GM21360 (cell line): ENCODE measurements around the gene KLF6.

ENCODE experiments used
- ATAC-seq: cut with Tn5 transposase; IDR thresholded peaks from one replicate; pipeline ENCODE4 v1.9.1; 2021; ENCODE audit warnings: mild to moderate bottlenecking, moderate library complexity; ENCODE audit not compliant: unreplicated experiment

Gene KLF6

GRCh38 chr10:3758491-3758970, 26.5 kb downstream of the KLF6 start:
- ATAC-seq = no peak

DNA sequence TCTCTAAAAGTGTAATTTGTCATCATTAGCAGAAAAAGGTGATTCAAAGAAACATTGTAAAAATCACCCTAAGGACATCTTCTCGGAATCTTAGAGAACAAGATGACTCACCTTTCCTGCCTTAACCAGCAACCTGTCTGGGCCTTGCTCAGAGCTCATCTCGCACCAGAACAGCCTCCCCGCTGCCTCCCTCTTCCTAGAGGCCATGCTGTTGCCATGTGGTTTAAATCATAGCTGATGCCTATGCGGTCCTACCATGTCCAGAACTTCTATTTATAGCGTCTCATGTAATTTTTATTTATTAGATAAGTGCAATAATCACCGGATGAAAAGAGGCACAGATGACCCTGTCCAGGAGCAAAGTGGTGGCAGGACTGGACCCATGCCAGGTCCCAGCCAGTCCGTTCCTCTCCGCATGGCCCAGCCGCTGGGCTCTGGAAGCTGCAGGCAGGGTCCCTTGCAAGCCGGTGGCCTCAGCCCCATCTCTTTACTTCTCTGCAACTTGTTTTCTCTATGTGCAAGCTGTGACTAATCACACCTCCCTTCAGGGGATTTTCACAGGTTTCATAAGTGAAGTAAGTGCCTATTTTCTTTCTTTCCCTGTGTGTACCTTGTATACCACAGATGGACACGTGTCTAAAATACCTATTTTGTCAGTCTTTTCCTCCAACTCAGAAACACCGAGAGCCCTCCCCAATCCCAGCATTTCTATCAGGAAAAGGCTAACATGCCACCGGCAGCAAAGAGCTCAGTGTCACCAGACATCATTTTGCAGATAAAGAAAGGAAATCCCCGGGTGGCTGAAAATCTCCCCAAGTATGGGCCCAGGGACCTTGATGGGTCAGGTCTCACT, 27.1 kb downstream of the KLF6 start:
- peak; percentile 75 for ATAC-seq

GRCh38 chr10:3757250-3757637, 27.8 kb downstream of the KLF6 start:
- ATAC-seq = no peak

DNA sequence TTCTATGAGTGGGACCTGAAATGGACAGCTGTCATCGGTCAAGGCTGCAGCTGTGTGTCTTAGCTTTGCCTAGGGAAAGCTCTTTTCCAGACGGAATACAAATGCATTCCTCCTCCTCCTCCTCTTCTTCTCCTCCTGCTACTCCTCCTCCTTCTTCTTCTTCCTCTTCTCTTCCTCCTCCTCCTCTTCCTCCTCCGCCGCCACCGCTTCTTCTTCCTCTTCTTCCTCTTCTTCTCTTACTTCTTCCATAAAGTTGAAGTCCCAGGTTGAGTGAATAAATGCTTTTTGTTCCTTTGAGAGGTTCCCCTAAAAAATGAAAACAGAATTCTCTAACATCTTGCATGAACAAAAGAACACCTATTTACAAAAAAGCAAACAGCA, 28.7 kb downstream of the KLF6 start:
- no peak for ATAC-seq

GRCh38 chr10:3755440-3756359, 29.3 kb downstream of the KLF6 start:
- no peak for ATAC-seq

DNA sequence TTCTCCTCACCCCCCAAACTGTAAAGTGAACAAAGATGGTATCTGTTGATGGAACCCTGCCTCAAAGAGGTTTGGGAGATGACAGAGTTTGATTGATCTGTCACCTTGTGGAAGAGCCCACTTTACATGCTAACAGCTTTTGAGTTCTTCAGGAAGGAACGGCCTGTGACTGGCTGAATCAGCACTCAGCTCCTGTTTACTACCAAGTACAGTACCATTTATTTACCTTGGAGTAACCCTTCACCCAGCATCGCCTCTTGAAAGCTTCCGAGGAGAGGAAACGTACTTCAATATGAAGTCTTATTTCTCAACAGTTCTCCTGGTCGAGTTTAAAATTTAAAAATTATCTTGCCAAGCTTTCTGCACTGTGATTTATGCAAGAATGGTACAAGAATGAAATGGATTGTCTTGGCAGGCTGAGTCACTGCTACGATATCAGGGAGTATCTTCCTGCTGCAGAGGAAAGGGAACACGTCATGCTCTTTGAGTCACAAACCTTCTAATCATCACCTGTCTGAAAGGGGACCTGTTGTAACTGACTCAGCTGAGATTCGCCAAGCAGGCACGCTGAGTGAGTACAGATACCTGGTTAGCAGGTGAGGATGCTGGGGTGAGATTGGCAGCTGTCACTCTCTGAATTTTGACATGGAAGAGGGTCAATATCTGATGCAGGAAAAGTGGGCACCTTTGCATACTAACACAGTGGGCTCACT, 30.1 kb downstream of the KLF6 start:
- no peak for ATAC-seq

- no peak for ATAC-seq
Measured at GRCh38 chr10:3750854-3751253, 34.2 kb downstream of the KLF6 start.

- no peak for ATAC-seq
Measured at GRCh38 chr10:3750006-3750816, 34.8 kb downstream of the KLF6 start.

DNA sequence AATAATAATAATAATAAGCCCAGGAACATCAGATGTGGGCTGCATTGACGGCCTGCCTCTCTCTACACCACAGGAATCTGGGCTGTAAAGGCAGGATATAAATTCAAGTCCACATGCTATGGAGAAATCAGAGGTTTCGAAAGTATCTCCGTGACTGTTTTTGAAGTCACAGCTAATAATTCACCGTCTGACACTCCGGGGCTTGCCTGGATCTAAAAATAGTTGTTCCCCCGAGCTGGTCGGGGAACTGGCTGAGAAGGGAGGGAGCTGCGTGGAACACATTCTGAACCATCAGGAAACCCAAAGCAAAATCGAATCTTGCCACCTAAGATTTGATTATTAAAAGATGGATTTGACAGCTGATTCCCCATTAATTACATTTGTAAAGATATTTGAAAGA, 35.4 kb downstream of the KLF6 start:
- ATAC-seq = no peak

- no peak for ATAC-seq
Measured at GRCh38 chr10:3749011-3749410, 36.0 kb downstream of the KLF6 start.

DNA sequence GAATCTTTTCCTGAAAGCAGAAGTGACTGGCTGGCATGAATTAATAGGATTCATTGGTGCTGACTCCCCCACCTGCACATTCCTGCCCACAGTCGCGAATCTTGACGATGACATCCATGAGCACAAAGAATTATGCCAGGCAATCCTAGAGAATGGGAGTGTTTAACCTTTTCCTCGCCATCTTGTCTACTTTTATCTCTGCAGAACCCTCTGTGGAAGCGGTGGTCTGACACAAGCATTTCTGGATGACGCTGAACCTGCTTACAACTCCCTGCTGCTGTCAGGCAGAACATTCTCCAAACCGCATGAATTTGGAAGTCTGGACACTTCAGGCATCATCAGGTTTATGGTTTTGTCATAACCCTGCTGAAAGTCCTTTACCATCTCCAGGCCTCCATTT, 36.5 kb downstream of the KLF6 start:
- ATAC-seq = no peak

DNA sequence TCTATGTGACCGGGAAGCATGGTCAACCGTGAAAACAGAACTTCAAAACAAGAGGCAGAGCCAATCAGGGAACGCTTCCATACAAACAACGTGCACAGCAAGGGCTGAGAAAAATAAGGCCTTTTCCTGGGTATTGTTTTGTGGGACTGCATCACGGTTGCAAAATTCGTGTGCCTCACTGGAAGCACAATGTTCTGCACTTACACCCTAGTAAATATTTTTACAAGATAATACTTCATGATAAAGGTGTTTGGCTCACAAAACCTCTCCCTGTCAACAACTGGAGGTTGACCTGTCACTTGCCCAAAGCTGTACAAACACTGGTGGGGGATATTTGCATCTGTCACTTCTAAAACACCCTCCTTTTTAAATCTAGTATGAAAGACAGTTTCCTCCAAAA, 37.0 kb downstream of the KLF6 start:
- no peak for ATAC-seq

- ATAC-seq = no peak
Measured at GRCh38 chr10:3747248-3747960, 37.6 kb downstream of the KLF6 start.

- ATAC-seq = no peak
Measured at GRCh38 chr10:3746634-3747033, 38.4 kb downstream of the KLF6 start.

GRCh38 chr10:3745521-3745920, 39.5 kb downstream of the KLF6 start:
- ATAC-seq = no peak

DNA sequence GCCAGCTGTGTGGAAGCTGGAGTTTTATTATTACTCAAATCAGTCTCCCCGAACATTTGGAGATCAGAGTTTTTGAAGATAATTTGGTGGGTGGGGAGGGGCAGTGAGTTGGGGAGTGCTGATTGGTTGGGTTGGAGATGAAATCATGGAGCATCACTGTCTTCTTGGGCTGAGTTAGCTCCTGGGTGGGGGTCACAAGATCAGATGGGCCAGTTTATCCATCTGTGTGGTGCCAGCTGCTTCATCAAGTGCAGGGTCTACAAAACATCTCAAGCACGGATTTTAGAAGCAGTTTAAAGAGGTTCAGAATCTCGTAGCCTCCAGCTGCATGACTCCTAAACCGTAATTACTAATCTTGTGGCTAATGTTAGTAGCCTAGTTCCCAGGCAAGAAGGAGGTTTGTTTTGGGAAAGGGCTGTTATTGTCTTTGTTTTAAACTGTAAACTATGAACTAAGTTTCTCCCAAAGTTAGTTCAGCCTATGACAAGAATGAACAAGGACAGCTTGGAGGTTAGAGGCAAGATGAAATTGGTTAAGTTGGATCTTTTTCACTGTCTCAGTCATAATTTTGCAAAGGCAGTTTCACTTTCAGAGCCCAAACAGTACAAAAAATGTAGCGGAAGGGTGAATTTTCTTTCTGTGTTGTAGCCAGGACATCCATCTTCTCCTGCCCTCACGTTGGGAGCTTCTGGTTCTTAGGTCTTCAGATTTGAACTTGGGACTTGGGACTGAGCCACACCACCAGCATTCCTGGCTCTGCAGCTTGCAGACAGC, 43.1 kb downstream of the KLF6 start:
- no peak for ATAC-seq

GRCh38 chr10:3740157-3740871, 44.7 kb downstream of the KLF6 start:
- no peak for ATAC-seq

DNA sequence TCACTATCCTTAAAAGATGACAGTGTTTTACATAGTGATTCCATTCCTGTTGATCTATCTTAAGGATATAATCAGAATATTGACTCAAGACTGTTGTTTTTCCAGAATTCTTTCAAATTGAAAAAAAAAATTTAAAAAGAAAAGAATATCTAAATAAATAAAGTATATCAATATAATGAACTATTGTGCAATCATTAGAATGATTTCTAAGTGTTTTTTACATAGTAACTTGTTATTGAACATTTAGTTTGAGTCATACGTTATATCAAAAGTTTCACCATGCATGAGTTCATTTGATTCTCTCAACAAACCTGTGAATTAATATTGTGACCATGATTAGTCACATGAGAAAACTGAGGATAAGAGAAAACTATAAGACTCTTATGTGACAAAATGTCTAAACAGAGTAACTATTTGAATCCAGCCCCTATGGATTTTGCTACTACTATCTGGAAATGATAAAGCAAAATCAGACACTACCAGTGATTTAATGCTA, 46.1 kb downstream of the KLF6 start:
- no peak for ATAC-seq
